ENCODE measurements around the gene SLC39A5. TPM values are rescaled to one million over a fixed set of nuclear protein-coding genes. Genes with fewer than 3 reads are reported as not detected.

Gene SLC39A5
- total and polyA plus RNA-seq, 2 of the 8 experiments (the other 6 are each of a cell fraction or from before 2014, with no cell fraction given): 0.27 TPM; not detected in 1

DNA sequence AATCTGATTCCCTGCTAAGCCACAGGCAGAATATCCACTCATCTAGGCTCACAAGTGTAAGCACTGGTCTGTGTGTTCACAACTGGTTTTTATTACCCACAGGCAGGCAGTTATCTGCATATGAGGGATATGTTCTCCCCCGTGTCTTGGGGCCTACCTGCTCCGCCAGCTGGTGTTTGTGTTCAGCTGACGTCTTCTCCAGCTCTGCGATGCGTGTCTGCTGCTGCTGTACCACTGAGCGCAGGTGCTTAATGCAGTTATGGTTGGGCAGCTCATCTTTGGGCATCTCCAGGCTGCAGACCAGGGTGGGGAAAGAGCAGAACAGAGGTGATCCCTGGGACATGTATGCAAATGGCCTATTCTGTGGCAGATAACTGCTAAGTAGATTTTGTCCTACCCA lies 21.8 kb upstream of the SLC39A5 start:
- no peak overlapping the region for H3K4me2 ChIP-seq (ENCODE audit: insufficient read depth in 1 of 2, low read depth in 2 of 2, low read length in 2 of 2)
- no peak overlapping the region for H3K4ac ChIP-seq (replicated peaks; ENCODE audit: insufficient read length, low read depth, low read length)
- no peak overlapping the region for H2BK120ac ChIP-seq (replicated peaks; ENCODE audit: low read depth, low read length)
- no peak overlapping the region for H2AK5ac ChIP-seq (ENCODE audit: low read depth, low read length)
- no peaks in the 10 kb centered on the region for H3K23me2 ChIP-seq (ENCODE audit: low read depth, low read length)
- ChIA-PET CTCF (ENCODE audit: partially characterized antibody) (interaction anchor here (0.9 to 12.3 kb wide), 13 partner anchors 8 to 489 kb away, joined by 3 to 111 read pairs (median 12); partner anchors contain the start of genes ANKRD52, RNF41, SLC39A5 and SMARCC2), POLR2A (ENCODE audit: partially characterized antibody) (interaction anchor here (0.7 to 17.4 kb wide), 16 partner anchors 11 to 126 kb away, joined by 3 to 203 read pairs (median 4); partner anchors contain the start of genes ANKRD52, MYL6, RNF41 and SMARCC2)
- FAIRE-seq: no peak
- no peak overlapping the region for H3K27ac ChIP-seq (ENCODE audit: low read depth, low read length)
- H3K23ac ChIP-seq (ENCODE audit: insufficient read length): no peak overlapping the region
- H3K56ac ChIP-seq (replicated peaks; ENCODE audit: insufficient read length, low read depth, low read length): no peak overlapping the region
- H2BK15ac ChIP-seq (ENCODE audit: low read length): no peak overlapping the region
- H2BK20ac ChIP-seq (ENCODE audit: low read length): no peak overlapping the region
- H2BK12ac ChIP-seq (ENCODE audit: low read depth, low read length): no peak overlapping the region
- no peak overlapping the region for H4K8ac ChIP-seq (ENCODE audit: extremely low read depth, insufficient read depth, low read length)
- no peak for TF ChIP-seq CBX5 (IDR thresholded peaks at IDR 0.05; ENCODE audit: low read depth, low read length)
- no peak for TF ChIP-seq MAFK (IDR thresholded peaks at IDR 0.05; ENCODE audit: low read depth, low read length)
- TF ChIP-seq, protein P1, sequence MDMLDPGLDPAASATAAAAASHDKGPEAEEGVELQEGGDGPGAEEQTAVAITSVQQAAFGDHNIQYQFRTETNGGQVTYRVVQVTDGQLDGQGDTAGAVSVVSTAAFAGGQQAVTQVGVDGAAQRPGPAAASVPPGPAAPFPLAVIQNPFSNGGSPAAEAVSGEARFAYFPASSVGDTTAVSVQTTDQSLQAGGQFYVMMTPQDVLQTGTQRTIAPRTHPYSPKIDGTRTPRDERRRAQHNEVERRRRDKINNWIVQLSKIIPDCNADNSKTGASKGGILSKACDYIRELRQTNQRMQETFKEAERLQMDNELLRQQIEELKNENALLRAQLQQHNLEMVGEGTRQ (IDR thresholded peaks at IDR 0.05; ENCODE audit: low read length): no peak
- TF ChIP-seq, protein P2, sequence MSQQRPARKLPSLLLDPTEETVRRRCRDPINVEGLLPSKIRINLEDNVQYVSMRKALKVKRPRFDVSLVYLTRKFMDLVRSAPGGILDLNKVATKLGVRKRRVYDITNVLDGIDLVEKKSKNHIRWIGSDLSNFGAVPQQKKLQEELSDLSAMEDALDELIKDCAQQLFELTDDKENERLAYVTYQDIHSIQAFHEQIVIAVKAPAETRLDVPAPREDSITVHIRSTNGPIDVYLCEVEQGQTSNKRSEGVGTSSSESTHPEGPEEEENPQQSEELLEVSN (IDR thresholded peaks at IDR 0.05): no peak
- TF ChIP-seq CREB1 (IDR thresholded peaks at IDR 0.05): no peak
- peak; percentile 39 for TF ChIP-seq POLR2AphosphoS5 (IDR thresholded peaks at IDR 0.05; ENCODE audit: low read depth, low read length)
- TF ChIP-seq EZH2 (IDR thresholded peaks at IDR 0.05; ENCODE audit: low read depth, low read length, severe bottlenecking): no peak
- H3K79me2 ChIP-seq (ENCODE audit: control insufficient read depth in 1 of 2, insufficient read depth in 2 of 2, low read length in 2 of 2): no peaks in the 10 kb centered on the region
- no peak overlapping the region for H2BK5ac ChIP-seq (ENCODE audit: low read depth, low read length)
- WGBS, 2 experiments (ENCODE audit: extremely low coverage in 1 of 2, insufficient coverage in 1 of 2, insufficient read length in 1 of 2, insufficient replicate concordance in 2 of 2, low coverage in 1 of 2, low lambda C conversion rate in 2 of 2, missing lambda C conversion rate in 1 of 2): 93% methylated on average over 6 of the region's 6 CpGs; no CpG with 5 or more reads in 1 of the 2 experiments
- H3K9me3 ChIP-seq (ENCODE audit: insufficient read depth in 2 of 2, low read depth in 1 of 2, low read length in 1 of 2): no peaks in the 10 kb centered on the region
- no peak overlapping the region for H3K14ac ChIP-seq (ENCODE audit: insufficient read length)
- no peaks in the 10 kb centered on the region for H3K79me1 ChIP-seq (ENCODE audit: low read depth, low read length)
- no peak overlapping the region for H4K91ac ChIP-seq (replicated peaks; ENCODE audit: insufficient read length, low read length)
- H3K4me1 ChIP-seq (replicated peaks in 1 of 4; ENCODE audit: control insufficient read depth in 3 of 4, insufficient read depth in 4 of 4, low read length in 3 of 4): no peaks in the 10 kb centered on the region
- DNase-seq (ENCODE audit: low read depth in 1 of 2, low spot score in 2 of 2): no peak
- H3K27me3 ChIP-seq (replicated peaks in 1 of 4; ENCODE audit: control insufficient read depth in 3 of 4, extremely low read depth in 1 of 4, insufficient read depth in 3 of 4, low read length in 3 of 4): no peaks in the 10 kb centered on the region
- H4K5ac ChIP-seq (ENCODE audit: insufficient read length, low read depth, low read length): no peak overlapping the region
- H3K36me3 ChIP-seq (ENCODE audit: control insufficient read depth in 2 of 4, insufficient read depth in 4 of 4, low read length in 3 of 4): peaks cover 31 to 68% (median 53%) of the 10 kb centered on the region in 4 experiments
- no peak overlapping the region for H2AFZ ChIP-seq (ENCODE audit: low read length)
- no peak overlapping the region for H3K18ac ChIP-seq (ENCODE audit: extremely low read depth, low read length)
- H4K20me1 ChIP-seq (replicated peaks in 1 of 2; ENCODE audit: control insufficient read depth in 1 of 2, insufficient read depth in 2 of 2, low read length in 2 of 2): no peaks in the 10 kb centered on the region
- H3K4me3 ChIP-seq (ENCODE audit: extremely low read depth in 1 of 4, insufficient read depth in 2 of 4, low read depth in 3 of 4, low read length in 4 of 4): no peak overlapping the region
- H3K9ac ChIP-seq (replicated peaks in 1 of 4; ENCODE audit: extremely low read depth in 1 of 4, low read depth in 3 of 4, low read length in 3 of 4): no peak overlapping the region
